ENCODE results near the gene OIT3.
"Not testable (repeated sequence)": the region's sequence is repeated elsewhere in the genome, so short reads cannot be mapped to it uniquely, and the experiment has no call there.

The OIT3 gene

DNA sequence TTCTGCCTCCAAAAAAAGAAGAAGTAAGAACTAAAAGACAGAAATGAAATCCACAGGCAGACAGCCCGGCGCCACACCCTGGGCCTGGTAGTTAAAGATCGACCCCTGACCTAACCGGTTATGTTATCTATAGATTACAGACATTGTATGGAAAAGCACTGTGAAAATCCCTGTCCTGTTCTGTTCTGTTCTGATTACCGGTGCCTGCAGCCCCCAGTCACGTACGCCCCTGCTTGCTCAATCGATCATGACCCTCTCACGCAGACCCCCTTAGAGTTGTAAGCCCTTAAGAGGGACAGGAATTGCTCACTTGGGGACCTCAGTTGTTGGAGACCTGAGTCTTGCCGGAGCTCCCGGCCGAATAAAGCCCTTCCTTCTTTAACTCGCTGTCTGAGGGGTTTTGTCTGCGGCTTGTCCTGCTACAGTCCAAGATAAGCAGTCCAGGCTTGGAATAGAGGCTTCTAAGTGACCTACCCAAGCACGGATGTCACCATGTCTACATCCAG, 10.5 kb downstream of the OIT3 start:
- not testable (repeated sequence) for DNase-seq

DNA sequence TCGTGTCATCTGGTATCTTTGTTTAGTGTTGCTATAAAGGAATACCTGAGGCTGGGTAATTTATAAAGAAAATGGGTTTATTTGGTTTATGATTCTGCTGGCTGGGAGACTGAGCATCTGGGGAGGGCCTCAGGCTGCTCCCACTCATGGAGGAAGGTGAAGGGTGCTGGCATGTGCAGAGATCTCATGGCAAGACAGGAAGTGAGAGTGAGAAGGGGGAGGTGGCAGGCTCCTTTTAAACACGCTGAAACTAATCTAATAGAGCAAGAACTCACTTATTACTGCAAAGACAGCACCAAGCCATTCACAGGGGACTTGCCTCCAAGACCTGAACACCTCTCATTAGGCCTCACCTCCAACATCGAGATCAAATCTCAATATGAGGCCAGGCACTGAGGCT, 11.3 kb downstream of the OIT3 start:
- no peak for DNase-seq

DNA sequence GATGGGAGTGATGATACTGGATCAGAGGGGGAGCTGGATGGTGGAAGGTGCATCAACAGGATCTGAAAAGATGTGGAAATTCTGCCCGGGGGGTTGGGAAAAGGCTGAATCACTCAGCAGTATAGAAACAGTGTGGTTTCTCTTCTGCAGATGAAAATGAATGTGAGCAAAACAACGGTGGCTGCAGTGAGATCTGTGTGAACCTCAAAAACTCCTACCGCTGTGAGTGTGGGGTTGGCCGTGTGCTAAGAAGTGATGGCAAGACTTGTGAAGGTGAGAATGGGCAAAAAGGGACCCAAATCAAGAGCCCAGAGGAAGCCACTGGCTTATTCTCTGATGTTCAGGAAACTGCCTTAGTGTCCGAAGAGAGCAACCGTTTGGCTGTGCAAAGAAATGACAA, 12.9 kb downstream of the OIT3 start:
- DNase-seq = no peak

DNA sequence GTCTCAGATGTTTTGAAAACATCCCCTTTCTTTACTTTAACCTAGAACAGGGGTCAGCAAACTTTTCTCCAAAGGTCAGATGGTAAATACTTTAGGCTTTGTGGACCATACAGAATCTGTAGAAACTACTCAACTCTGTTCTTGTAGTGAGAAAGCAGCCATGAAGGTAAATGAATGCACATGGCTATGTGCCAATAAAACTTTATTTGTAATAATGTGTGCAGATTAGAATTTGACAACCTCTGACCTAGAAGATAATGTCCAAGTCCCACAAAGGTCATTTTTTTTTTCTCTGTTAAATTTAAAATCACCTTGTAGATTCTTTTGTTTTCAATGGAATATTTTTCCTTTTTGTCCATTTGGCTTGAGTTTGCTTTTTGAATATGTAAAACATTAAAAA, 17.2 kb downstream of the OIT3 start:
- no peak for DNase-seq

DNA sequence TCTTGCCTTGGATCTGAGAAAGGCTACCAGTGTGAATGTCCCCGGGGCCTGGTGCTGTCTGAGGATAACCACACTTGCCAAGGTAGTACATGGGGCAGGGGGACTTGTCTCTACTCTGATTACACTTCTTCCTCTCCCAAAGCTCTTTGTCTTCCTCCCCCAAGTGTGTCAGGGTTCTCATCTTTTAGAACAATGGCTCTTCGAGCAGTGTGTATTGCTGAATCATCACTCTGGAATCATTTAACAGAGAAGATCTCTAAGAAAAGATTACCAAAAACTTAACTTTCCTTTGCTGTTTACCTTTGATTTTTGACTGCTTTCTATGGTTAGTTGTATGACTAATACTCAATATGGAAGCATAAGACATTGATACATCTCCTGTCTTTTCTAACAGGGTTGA, 18.2 kb downstream of the OIT3 start:
- DNase-seq = no peak

DNA sequence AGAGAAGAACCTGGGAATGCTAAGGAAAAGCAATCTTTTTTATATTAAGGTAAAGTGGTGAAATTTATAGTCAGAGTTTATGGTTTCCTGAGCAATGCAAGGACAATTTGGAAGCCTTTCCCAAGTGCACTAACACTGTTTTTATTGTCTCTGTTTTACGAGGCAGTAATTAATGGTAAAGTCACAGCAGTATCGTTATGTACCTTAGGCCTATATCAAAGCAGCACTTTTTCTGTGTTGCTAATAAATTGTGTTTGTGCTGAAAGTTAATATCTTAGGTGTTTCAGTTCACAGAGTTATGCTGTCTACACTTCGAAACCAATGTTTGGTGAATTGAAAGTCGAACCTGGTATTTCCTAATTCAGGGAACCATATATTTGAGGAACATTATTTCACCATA, 19.2 kb downstream of the OIT3 start:
- DNase-seq = no peak

DNA sequence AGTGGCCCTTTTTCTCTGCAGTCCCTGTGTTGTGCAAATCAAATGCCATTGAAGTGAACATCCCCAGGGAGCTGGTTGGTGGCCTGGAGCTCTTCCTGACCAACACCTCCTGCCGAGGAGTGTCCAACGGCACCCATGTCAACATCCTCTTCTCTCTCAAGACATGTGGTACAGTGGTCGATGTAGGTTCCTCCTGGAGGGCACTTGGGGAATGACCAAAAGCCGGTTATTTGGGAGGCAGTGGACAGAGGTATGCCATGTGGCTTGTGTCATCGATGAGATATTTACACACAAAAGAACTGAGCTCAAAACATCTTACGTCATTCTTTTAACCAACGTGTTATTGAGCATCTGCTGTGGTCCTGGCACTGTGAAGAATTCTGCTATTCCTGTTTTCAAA, 19.7 kb downstream of the OIT3 start:
- no peak for DNase-seq

DNA sequence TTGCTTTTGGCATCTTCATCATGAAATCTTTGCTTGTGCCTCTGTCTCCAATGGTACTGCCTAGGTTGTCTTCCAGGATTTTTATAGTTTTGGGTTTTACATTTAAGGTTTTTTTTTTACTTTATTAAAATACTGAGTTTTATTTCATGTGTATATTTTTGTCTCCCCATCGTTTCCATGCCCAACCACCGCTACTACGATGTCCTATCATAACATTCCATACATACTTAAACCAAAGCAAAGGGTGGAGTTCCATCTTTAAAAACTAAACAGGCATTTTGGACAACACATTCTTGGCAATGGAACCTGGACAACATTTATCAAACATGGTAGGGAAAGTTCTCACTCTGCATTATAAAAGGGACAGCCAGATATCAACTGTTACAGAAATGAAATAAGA, 23.7 kb downstream of the OIT3 start:
- DNase-seq = not testable (repeated sequence)

DNA sequence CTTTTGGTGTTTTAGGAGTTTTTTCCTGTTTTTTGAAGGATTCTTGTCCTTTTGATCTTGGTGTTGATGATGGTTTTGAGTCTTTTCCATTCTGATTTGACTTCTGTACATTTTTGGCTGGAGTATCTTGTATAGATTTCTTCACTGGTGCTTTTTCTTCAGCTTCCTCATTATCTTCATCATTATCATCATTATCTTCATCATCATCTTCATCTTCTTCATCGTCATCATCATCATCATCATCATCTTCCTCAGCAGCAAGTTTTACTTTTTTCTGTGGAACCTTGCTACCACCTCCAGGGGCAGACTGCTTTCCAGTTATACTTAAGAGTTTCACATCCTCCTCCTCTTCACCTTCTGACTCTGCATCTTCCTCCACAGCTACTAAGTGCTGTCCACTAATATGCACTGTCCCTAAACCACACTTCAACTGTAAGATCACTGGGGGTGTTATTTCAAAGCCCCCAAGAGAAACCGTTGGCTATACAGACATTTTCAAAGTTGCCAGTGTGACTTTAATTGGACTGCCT, 24.3 kb downstream of the OIT3 start:
- not testable (repeated sequence) for DNase-seq

DNA sequence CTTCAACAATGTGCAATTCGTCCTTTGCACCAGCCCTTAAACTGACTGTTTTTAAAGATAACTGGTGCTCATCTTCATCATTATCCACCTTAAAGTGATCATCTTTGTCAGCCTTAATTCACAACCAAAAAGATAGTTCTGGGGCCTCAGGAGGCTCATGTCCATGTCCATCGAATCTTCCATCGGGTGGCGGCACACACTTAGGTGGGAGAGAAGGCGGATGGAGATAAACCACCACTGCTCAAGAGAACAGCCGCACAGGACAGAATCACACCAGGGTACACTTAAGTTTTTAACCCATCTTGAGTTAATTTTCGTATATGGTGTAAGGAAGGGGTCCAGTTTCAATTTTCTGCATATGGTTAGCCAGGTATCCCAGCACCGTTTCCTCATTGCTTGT, 24.8 kb downstream of the OIT3 start:
- no peak for DNase-seq

DNA sequence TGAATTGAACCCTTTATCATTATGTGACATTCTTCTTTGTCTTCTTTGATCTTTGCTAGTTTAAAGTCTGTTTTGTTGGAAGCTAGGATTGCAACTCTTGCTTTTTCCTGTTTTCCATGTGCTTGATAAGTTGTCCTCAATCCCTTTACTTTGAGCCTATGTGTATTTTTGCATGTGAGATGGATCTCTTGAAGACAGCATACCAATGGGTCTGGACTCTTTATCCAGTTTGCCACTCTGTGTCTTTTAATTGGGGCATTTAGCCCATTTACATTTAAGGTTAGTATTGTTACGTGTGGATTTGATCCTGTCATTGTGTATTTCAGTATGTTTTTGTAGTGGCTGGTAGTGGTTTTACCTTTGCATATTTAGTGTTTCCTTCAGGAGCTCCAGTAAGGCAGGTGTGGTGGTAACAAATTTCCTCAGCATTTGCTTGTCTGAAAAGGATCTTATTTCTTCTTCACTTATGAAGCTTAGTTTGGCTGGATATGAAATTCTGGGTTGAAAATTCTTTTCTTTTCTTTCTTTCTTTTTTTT, 27.7 kb downstream of the OIT3 start:
- not testable (repeated sequence) for DNase-seq

DNA sequence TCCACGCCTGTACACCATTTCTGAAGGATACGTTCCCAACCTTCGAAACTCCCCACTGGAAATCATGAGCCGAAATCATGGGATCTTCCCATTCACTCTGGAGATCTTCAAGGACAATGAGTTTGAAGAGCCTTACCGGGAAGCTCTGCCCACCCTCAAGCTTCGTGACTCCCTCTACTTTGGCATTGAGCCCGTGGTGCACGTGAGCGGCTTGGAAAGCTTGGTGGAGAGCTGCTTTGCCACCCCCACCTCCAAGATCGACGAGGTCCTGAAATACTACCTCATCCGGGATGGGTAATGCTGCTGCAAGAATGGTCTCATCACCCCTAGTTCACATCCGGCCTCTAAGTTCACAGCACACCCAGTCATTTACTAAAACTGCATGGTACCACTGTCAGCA, 30.8 kb downstream of the OIT3 start:
- DNase-seq = no peak

DNA sequence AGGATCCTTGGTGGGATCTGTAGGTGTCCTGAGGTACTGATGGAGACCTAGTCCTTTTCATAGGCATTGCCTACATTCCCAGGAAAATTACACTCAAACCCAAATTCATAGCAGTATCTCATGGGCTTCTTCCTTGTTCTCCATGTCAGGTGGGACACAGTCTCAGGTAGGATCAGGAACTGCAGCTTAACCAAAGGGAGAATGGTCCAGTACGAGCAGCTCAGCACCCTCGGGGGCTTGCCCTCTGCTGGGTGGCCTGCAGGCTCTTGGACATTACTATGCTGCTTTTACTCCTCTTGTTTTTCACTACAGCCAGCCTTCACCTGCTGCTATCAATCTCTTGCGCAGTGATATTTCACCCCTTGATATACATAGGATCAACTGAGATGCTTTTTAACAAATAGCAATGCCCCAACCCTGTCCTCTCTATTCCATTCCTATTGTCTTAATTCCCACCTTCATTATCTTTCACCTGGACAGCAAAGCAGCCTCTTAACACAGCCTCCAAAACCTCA, 32.5 kb downstream of the OIT3 start:
- no peak for DNase-seq

DNA sequence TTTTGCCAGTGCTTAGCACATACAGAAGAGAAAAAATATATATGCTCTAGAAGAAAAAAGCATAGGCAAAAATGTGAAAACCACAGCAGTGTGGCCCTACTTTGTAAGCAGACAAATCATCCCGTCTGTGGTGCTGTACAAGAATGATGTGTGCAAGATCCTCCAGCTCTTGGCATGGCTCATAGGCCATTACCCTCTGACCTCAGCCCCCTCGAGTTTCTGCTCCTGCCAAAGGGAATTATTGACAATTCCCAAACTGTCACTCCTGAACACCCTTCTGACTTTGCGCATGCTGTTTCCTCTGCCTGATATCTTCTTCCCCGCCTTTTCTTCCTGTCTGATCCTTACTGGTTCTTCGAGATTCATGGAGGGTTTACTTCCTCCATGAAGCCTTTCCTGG, 33.9 kb downstream of the OIT3 start:
- no peak for DNase-seq

DNA sequence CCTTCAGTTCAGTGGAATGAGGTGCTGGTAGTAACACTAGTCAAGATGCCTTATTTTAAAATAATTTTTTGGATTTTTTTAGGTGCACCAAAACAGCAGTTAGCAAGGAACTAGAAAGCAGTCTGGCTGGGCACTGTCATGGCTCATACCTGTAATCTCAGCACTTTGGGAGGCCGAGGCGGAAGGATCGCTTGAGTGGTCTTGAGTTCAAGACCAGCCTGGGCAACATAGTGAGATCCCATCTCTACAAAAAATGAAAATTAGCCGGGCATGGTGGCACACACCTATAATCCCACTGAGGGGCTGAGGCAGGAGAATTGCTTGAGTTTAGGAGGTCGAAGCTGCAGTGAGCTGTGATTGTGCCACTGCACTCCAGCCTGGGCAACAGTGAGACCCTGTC, 35.3 kb downstream of the OIT3 start:
- DNase-seq = no peak

DNA sequence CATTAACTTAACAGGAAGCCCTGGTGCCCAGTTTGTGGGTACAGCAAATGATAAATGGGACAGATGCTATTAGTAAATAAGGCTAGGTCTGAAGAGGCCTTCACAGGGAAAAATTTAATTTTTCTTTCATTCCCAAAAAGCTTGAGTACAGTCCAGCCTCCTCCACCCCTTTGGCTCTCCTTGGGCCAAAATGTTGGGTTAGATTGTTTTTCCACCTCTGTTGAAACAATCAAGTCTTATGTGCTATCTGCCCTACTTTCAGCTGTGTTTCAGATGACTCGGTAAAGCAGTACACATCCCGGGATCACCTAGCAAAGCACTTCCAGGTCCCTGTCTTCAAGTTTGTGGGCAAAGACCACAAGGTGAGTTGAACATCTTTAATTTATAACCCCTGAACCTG, 36.7 kb downstream of the OIT3 start:
- DNase-seq = no peak

DNA sequence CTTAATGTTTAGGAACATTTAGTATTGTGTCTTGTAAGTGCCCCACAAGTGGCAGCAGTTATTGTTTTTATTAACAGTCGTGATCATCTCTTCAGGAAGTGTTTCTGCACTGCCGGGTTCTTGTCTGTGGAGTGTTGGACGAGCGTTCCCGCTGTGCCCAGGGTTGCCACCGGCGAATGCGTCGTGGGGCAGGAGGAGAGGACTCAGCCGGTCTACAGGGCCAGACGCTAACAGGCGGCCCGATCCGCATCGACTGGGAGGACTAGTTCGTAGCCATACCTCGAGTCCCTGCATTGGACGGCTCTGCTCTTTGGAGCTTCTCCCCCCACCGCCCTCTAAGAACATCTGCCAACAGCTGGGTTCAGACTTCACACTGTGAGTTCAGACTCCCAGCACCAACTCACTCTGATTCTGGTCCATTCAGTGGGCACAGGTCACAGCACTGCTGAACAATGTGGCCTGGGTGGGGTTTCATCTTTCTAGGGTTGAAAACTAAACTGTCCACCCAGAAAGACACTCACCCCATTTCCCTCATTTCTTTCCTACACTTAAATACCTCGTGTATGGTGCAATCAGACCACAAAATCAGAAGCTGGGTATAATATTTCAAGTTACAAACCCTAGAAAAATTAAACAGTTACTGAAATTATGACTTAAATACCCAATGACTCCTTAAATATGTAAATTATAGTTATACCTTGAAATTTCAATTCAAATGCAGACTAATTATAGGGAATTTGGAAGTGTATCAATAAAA, 38.9 kb downstream of the OIT3 start:
- DNase-seq = no peak

DNA sequence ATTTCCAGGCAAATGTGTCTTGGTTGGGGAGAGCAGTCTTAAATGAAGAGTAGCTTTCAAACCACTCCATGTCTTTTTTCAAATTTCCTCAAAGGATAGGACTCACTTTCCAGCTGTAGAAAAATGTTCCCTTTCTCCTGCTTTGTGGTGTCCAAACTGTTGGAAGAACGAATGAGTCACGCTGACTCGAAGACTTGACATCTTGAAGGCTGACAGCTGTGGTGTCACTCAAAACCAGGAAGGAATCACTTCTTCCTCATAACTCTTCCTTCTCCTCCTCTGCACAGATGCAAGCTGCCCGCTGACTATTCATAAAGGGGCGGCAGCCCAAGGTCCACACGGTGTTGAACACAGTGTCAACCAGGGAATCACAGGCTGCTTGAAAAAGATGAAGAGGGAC, 41.8 kb downstream of the OIT3 start:
- DNase-seq = no peak

DNA sequence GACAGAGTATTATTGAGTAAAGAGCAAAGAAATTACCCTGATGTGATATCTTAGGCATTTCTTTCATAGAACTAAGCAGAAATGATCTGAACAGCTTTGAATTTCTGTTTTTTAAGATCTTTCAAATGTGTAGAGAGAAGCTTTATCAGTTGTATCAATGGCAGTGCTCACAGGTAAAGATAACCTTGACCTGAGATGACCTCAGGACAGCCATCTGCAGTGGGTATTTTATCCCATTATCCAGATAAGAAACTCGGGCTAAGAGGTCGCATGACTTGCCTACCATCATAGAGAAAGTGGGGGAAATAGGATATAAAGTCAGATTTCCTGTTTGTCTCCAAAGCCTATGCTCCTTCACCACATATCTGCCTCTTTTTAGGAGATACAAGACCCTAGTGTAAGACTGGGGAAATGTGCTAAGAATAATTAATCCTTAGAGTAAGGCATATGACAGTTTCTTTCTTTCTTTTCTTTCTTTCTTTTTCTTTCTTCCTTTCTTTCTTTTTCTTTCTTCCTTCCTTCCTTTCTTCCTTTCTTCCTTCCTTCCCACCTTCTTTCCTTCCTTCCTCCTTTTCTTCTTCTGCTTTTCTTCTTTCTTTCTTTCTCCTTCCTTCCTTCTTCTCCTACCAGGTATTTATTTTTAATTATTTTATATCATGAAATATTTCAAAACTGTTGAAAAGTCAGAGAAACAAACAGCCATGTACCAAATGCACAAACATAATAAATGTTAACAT, 50.1 kb downstream of the OIT3 start:
- no peak for DNase-seq

DNA sequence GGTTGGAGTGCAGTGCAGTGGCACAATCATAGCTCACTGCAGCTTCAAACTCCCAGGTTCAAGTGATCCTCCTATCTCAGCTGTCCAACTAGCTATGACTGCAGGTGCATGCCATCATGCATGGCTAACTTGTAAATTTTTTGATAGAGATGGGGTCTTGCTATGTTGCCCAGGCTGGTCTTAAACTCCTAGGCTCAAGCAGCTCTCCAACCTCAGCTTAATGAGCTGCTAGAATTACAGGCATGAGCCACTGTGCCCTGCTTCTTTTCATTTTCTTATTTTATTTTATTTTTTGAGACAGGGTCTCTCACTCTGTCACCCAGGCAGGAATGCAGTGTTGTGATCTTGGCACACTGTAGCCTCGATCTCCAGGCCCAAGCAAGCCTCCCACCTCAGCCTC, 53.4 kb downstream of the OIT3 start:
- no peak for DNase-seq

DNA sequence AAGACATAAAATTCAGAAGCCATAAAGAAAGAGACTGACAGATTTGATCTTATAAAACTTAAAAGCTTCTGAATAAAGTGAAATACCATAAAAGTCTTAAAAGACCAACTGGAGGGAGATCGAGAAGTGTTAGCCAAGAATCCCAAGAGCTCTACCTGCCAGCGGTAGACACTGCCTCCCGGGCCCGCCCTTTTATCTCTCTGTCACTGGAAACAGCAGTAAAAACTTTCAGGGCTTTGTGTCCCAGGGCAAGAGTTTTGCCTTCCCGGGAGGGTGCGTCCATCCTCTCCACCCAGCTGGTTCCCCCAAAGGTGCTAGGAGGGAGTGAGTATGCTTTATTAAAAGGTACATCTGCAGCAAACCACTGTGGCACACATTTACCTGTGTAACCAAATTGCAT, 55.2 kb downstream of the OIT3 start:
- no peak for DNase-seq

DNA sequence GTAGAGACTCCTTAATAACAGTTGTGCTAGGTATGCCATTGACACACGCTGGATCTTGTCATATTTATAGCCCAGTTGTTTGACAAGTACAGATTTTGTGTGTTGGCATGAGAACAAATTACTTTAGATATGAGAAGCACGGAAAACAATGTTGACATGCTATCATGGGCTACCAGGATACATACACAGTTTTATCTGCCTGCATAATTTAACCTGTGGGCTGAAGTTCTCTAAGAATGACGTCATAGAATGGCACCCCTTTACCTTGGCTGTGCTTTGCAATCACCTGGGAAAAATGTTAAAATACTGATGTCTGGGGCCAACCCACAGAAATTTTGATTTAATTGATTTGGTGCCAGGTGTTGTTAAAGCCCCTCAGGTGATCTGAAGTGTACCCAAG, 58.2 kb downstream of the OIT3 start:
- DNase-seq = no peak

Data from hypothalamus (tissue), 51 donors.